Spinal cord (tissue), 10 donors: ENCODE data around the gene CUEDC1. TPM values are rescaled to one million over a fixed set of nuclear protein-coding genes. Genes with fewer than 3 reads are reported as not detected.

Experiments used
- DNase-seq, 6 donors: peaks; one replicate each; pipeline versions ENCODE4 v3.0.0 to v3.0.0-alpha.2; 2013 to 2015; ENCODE audit warnings: low spot score in 6 of 6, low read depth in 4 of 6
- H3K27ac ChIP-seq: one replicate; pipeline ENCODE4 v1.5.1; 2013; ENCODE audit warnings: low read depth, low read length, control low read depth
- H3K27me3 ChIP-seq: one replicate; pipeline ENCODE4 v1.6.1; 2013; ENCODE audit warnings: low read length; ENCODE audit not compliant: control insufficient read depth, insufficient read depth
- H3K36me3 ChIP-seq: one replicate; pipeline ENCODE4 v1.6.1; 2013; ENCODE audit warnings: low read length; ENCODE audit not compliant: control insufficient read depth, insufficient read depth
- H3K4me1 ChIP-seq: one replicate; pipeline ENCODE4 v1.6.1; 2013; ENCODE audit warnings: low read length; ENCODE audit not compliant: control insufficient read depth, insufficient read depth
- H3K4me3 ChIP-seq: one replicate; pipeline ENCODE4 v1.5.1; 2013; ENCODE audit warnings: low read depth, low read length, control low read depth
- H3K9me3 ChIP-seq: one replicate; pipeline ENCODE4 v1.6.1; 2013; ENCODE audit warnings: low read length; ENCODE audit not compliant: control insufficient read depth, insufficient read depth
- WGBS: methylation state at CpG from one replicate; pipeline ENCODE4 v1.1.5; 2013; ENCODE audit warnings: missing lambda C conversion rate; ENCODE audit not compliant: insufficient coverage; 5-methylcytosine and 5-hydroxymethylcytosine counted together
- polyA plus RNA-seq, 2 donors: library from polyadenylated mRNA; unstranded; fragments of 120-200 nt; gene quantifications; one replicate each; pipeline ENCODE4 v1.2.1, GENCODE V29; 2013; ENCODE audit not compliant: insufficient read length in 2 of 2
- total RNA-seq, 2 donors: library from RNA; depleted of rRNA in 1 of 2; stranded (reverse); fragments of 120-200 nt in 1 of 2; fragments of >200 nt in 1 of 2; gene quantifications; one replicate each; pipeline versions ENCODE4 v1.2.3 to v1.2.4, GENCODE V29; 2013 to 2014
- donor health status: healthy.

Gene CUEDC1
- total and polyA plus RNA-seq, 4 donors = 14.0 to 111 (median 63.8) TPM

GRCh38 chr17:57913575-57914272, 41.5 kb downstream of the CUEDC1 start:
- H3K9me3 ChIP-seq = no peaks in the 10 kb centered on the region
- H3K4me3 ChIP-seq = no peak overlapping the region
- no peak overlapping the region for H3K27ac ChIP-seq
- 53% methylated on average over 7 of the region's 7 CpGs for WGBS
- no peaks in the 10 kb centered on the region for H3K36me3 ChIP-seq
- peaks cover 92% of the 10 kb centered on the region for H3K4me1 ChIP-seq
- DNase-seq = peak in 1 of 6 donors; percentile 45
- H3K27me3 ChIP-seq = no peaks in the 10 kb centered on the region

- 32% methylated on average over 8 of the region's 13 CpGs for WGBS
- Histone ChIP-seq H3K27ac (peak overlapping the region; percentile 81), H3K4me3 (no peak overlapping the region), H3K36me3 (no peaks in the 10 kb centered on the region), H3K9me3 (no peaks in the 10 kb centered on the region), H3K4me1 (peaks cover 94% of the 10 kb centered on the region), H3K27me3 (no peaks in the 10 kb centered on the region)
- DNase-seq = peak; percentile 82 to 97 (median 92)
Measured at GRCh38 chr17:57911834-57912673, 43.2 kb downstream of the CUEDC1 start.

GRCh38 chr17:57910462-57911420, 44.5 kb downstream of the CUEDC1 start:
- H3K9me3 ChIP-seq = no peaks in the 10 kb centered on the region
- peaks cover 87% of the 10 kb centered on the region for H3K4me1 ChIP-seq
- DNase-seq = peak in 2 of 6 donors; percentile 74 to 80
- WGBS = 51% methylated on average over 6 of the region's 11 CpGs
- no peaks in the 10 kb centered on the region for H3K27me3 ChIP-seq
- no peaks in the 10 kb centered on the region for H3K36me3 ChIP-seq
- H3K4me3 ChIP-seq = no peak overlapping the region
- peak overlapping the region; percentile 45 for H3K27ac ChIP-seq

GRCh38 chr17:57909551-57909950, 45.7 kb downstream of the CUEDC1 start:
- H3K4me1 ChIP-seq = peaks cover 87% of the 10 kb centered on the region
- 71% methylated on average over 5 of the region's 5 CpGs for WGBS
- no peak for DNase-seq
- no peak overlapping the region for H3K4me3 ChIP-seq
- H3K27me3 ChIP-seq = no peaks in the 10 kb centered on the region
- no peaks in the 10 kb centered on the region for H3K9me3 ChIP-seq
- H3K36me3 ChIP-seq = peaks cover 2% of the 10 kb centered on the region
- no peak overlapping the region for H3K27ac ChIP-seq

- Histone ChIP-seq H3K9me3 (no peaks in the 10 kb centered on the region), H3K27me3 (no peaks in the 10 kb centered on the region), H3K4me1 (peaks cover 87% of the 10 kb centered on the region), H3K36me3 (peaks cover 2% of the 10 kb centered on the region), H3K27ac (peak overlapping the region; percentile 90), H3K4me3 (no peak overlapping the region)
- WGBS = 87% methylated on average over 6 of the region's 6 CpGs
- no peak for DNase-seq
Measured at GRCh38 chr17:57908278-57908677, 46.9 kb downstream of the CUEDC1 start.

GRCh38 chr17:57906910-57907309, 48.3 kb downstream of the CUEDC1 start:
- Histone ChIP-seq H3K27ac (peak overlapping the region; percentile 90), H3K36me3 (peaks cover 2% of the 10 kb centered on the region), H3K27me3 (no peaks in the 10 kb centered on the region), H3K4me1 (peaks cover 88% of the 10 kb centered on the region), H3K4me3 (no peak overlapping the region), H3K9me3 (no peaks in the 10 kb centered on the region)
- peak in 2 of 6 donors; percentile 82 to 84 for DNase-seq
- 22% methylated on average over 6 of the region's 7 CpGs for WGBS

GRCh38 chr17:57905875-57906455, 49.2 kb downstream of the CUEDC1 start:
- Histone ChIP-seq H3K4me3 (no peak overlapping the region), H3K9me3 (no peaks in the 10 kb centered on the region), H3K27ac (peak overlapping the region; percentile 49), H3K36me3 (peaks cover 2% of the 10 kb centered on the region), H3K4me1 (peaks cover 85% of the 10 kb centered on the region), H3K27me3 (no peaks in the 10 kb centered on the region)
- no peak for DNase-seq

- Histone ChIP-seq H3K36me3 (peaks cover 5% of the 10 kb centered on the region), H3K4me3 (no peak overlapping the region), H3K27me3 (no peaks in the 10 kb centered on the region), H3K4me1 (peaks cover 82% of the 10 kb centered on the region), H3K9me3 (no peaks in the 10 kb centered on the region), H3K27ac (peak overlapping the region; percentile 49)
- DNase-seq = no peak
- 35% methylated on average over 2 of the region's 7 CpGs for WGBS
Measured at GRCh38 chr17:57903961-57904360, 51.3 kb downstream of the CUEDC1 start.
